ENCODE results near the gene COQ8A. TPM values are rescaled to one million over a fixed set of nuclear protein-coding genes. Genes with fewer than 3 reads are reported as not detected.

COQ8A gene
- total RNA-seq, 1 donor from 2014 or later: 33.8 TPM

DNA sequence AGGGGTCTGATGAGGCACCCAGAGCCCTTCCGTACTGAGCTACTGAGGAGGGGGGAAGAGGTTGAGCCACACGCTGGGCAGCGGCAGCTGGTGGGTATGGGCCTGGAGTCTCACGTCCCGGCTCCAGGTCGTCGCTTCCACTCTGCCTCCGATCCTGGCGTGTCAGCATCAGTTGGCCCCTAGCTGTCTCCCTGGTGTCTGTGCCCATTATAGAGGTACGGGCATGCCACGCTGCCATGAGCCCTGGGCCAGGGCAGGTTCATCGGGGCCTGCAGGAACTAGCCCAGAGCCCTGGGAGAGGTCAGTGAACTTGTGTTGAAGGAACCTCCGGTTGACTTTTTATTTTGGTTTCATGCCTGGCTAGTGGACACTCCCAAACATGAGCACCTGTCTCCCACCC is 18.2 kb downstream of the COQ8A start:
- Mint-ChIP-seq H3K36me3 (ENCODE audit: low read depth) (peaks cover 5% of the 10 kb centered on the region), H3K4me1 (ENCODE audit: low read depth) (peaks cover 5% of the 10 kb centered on the region), H3K27ac (no peak overlapping the region), H3K27me3 (ENCODE audit: insufficient read depth) (no peaks in the 10 kb centered on the region), H3K9me3 (peaks cover 34% of the 10 kb centered on the region), H3K4me3 (no peak overlapping the region)
- DNase-seq (ENCODE audit: low spot score): no peak
- intact Hi-C loops (cut with micrococcal nuclease): no loop called here

DNA sequence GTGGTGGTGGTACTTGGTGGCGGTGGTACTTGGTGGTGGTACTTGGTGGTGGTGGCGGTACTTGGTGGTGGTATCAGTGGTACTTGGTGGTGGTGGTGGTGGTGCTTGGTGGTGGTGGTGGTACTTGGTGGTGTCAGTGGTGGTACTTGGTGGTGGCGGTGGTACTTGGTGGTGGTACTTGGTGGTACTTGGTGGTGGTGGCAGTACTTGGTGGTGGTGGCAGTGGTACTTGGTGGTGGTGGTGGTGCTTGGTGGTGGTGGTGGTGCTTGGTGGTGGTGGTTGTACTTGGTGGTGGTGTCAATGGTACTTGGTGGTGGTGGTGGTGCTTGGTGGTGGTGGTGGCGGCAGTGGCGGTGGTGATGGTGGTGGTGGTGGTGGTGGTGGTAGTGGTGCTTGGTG is 20.2 kb downstream of the COQ8A start:
- no peak for DNase-seq (ENCODE audit: low spot score)
- H3K4me1 Mint-ChIP-seq (ENCODE audit: low read depth): peaks cover 5% of the 10 kb centered on the region
- peaks cover 29% of the 10 kb centered on the region for H3K9me3 Mint-ChIP-seq
- H3K27ac Mint-ChIP-seq: no peak overlapping the region
- H3K27me3 Mint-ChIP-seq (ENCODE audit: insufficient read depth): no peaks in the 10 kb centered on the region
- intact Hi-C loops (cut with micrococcal nuclease): no loop called here
- H3K4me3 Mint-ChIP-seq: no peak overlapping the region
- peaks cover 4% of the 10 kb centered on the region for H3K36me3 Mint-ChIP-seq (ENCODE audit: low read depth)

DNA sequence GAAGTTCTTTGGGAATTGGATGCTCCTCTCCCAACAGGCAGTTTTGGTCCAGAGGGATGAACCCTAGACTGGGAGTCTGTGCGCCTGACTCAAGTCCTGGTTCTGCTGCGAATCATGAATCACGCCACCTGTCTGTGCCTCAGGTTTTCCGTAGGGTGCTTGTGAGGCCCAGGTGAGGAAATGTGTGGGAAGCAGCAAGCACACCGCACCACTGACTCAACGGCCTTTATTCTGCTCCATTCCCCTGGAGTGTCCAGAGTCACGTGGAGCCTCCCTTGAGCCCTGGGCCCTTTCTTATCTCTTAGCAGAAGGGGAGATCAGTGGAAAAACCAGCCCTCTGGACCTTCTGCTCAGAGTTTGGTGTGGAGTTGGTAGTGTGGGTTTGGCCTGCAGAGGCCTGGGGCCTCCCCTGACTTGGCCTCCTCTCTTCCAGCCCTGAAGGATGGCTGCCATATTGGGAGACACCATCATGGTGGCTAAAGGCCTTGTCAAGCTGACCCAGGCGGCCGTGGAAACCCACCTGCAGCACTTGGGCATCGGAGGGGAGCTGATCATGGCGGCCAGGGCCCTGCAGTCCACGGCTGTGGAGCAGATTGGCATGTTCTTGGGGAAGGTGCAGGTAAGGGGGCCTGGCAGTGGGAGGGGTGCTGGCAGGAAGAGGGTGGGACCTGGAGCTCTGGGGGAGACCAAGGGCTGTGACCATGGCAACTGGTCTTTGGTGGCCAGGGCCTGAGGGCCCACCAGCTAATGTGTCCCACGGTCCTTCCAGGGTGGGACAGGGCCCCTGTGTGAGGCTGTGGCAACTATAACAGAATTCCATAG is 21.1 kb downstream of the COQ8A start:
- H3K36me3 Mint-ChIP-seq (ENCODE audit: low read depth): peaks cover 4% of the 10 kb centered on the region
- H3K27ac Mint-ChIP-seq: no peak overlapping the region
- H3K27me3 Mint-ChIP-seq (ENCODE audit: insufficient read depth): no peaks in the 10 kb centered on the region
- peaks cover 29% of the 10 kb centered on the region for H3K9me3 Mint-ChIP-seq
- DNase-seq (ENCODE audit: low spot score): no peak
- intact Hi-C loops (cut with micrococcal nuclease): no loop called here
- peaks cover 5% of the 10 kb centered on the region for H3K4me1 Mint-ChIP-seq (ENCODE audit: low read depth)
- no peak overlapping the region for H3K4me3 Mint-ChIP-seq

DNA sequence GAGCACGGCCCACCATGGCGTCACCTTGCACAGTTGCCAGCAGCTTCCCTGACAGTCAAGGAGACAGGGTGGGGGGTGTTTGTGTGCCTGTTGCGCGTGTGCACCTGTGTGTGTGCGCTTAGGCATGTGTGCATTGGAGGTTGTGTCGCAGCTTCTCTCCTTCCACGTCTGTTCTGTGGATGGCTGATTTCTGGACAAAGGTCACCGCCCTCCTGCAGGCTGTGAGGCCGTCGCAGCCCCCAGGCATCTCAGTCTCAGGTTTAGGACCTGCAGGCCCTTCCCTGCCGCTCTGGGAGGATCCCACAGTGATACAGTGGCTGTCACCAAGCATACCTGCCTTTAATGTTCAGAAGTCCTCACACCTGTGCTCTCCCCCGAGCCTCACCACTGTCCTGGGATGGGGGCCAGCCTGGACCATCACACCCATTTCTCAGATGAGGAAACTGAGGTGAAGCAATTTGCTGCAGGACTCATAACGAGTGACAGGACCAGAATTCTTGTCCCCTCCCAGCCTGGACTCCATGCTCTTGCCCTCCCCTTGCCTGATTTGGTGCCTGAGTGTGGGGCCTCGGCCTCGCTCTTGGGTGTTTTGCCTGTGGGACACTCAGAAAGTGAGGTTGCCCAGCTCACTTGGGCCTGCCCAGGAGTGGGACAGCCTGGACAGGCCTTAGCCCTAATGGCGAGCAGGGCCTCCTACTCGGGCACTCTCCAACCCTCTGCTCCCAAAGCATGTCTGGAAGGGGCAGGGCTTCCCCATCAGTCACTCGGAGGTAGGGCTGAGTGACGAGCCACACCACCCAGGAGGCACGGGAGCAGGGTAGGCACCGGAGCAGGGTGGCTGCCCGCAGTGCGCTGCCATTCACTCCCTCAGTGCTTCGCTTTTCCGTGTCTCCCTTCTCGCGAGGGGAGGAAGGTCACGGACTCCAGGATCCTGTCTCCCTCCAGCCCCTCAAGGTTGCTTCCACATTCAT is 22.6 kb downstream of the COQ8A start:
- H3K27me3 Mint-ChIP-seq (ENCODE audit: insufficient read depth): no peaks in the 10 kb centered on the region
- peaks cover 5% of the 10 kb centered on the region for H3K4me1 Mint-ChIP-seq (ENCODE audit: low read depth)
- peaks cover 20% of the 10 kb centered on the region for H3K9me3 Mint-ChIP-seq
- intact Hi-C loops (cut with micrococcal nuclease): no loop called here
- H3K27ac Mint-ChIP-seq: no peak overlapping the region
- H3K4me3 Mint-ChIP-seq: no peak overlapping the region
- DNase-seq (ENCODE audit: low spot score): no peak
- H3K36me3 Mint-ChIP-seq (ENCODE audit: low read depth): peaks cover 4% of the 10 kb centered on the region

DNA sequence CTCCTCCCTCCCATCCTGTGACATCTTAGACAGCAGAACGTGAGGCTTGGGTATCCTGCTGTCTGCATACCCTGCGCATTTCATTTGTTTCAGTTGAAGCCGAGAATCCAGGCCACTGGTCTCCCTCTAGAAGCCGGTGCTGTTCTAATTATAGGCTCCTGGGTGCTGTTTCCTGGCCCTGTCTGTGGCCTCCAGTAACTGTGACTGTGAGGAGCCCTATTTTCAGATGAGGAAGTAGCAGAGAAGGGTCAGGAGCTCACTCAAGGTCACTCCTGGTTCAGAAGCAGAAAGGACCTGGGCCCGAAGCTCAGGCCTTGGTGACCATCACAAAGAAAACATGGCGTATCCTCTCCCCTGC is 24.0 kb downstream of the COQ8A start:
- Mint-ChIP-seq H3K27me3 (ENCODE audit: insufficient read depth) (no peaks in the 10 kb centered on the region), H3K36me3 (ENCODE audit: low read depth) (peaks cover 2% of the 10 kb centered on the region), H3K9me3 (peaks cover 10% of the 10 kb centered on the region), H3K4me1 (ENCODE audit: low read depth) (peaks cover 5% of the 10 kb centered on the region), H3K27ac (no peak overlapping the region), H3K4me3 (no peak overlapping the region)
- no peak for DNase-seq (ENCODE audit: low spot score)
- intact Hi-C loops (cut with micrococcal nuclease): no loop called here

DNA sequence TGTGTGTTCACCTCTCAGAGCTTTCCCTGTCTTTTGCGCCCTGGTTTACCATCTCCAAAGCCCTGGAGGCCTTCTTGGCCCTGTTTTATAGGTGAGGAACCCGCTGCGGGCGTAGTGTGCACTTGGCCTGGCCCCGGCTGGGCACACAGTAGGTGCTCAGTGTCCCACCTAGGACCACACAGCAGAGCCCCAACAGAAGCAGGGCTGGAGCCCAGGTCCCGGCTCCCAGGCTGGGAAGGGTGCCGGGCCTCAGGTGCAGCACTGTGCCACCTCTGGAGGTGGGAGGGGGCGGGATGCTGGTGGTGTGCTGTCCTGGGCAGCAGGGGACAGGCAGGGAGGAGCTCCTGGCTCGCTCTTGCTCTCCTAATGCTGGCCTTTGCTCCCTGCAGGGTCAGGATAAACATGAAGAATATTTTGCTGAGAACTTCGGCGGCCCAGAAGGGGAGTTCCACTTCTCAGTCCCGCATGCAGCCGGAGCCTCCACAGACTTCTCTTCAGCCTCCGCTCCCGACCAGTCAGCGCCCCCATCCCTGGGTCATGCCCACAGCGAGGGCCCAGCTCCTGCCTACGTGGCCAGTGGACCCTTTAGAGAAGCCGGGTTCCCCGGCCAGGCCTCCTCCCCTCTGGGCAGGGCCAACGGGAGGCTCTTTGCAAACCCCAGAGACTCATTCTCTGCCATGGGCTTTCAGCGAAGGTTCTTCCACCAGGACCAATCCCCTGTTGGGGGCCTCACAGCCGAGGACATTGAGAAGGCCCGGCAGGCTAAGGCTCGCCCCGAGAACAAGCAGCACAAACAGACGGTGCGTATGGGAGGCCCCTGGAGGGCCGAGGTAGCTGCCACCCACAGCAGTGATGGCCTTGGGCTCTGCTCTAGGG is 24.8 kb downstream of the COQ8A start:
- Mint-ChIP-seq H3K36me3 (ENCODE audit: low read depth) (peaks cover 5% of the 10 kb centered on the region), H3K27me3 (ENCODE audit: insufficient read depth) (no peaks in the 10 kb centered on the region), H3K9me3 (peaks cover 2% of the 10 kb centered on the region), H3K4me3 (no peak overlapping the region), H3K27ac (no peak overlapping the region), H3K4me1 (ENCODE audit: low read depth) (no peaks in the 10 kb centered on the region)
- DNase-seq (ENCODE audit: low spot score): no peak
- intact Hi-C loops (cut with micrococcal nuclease): no loop called here

DNA sequence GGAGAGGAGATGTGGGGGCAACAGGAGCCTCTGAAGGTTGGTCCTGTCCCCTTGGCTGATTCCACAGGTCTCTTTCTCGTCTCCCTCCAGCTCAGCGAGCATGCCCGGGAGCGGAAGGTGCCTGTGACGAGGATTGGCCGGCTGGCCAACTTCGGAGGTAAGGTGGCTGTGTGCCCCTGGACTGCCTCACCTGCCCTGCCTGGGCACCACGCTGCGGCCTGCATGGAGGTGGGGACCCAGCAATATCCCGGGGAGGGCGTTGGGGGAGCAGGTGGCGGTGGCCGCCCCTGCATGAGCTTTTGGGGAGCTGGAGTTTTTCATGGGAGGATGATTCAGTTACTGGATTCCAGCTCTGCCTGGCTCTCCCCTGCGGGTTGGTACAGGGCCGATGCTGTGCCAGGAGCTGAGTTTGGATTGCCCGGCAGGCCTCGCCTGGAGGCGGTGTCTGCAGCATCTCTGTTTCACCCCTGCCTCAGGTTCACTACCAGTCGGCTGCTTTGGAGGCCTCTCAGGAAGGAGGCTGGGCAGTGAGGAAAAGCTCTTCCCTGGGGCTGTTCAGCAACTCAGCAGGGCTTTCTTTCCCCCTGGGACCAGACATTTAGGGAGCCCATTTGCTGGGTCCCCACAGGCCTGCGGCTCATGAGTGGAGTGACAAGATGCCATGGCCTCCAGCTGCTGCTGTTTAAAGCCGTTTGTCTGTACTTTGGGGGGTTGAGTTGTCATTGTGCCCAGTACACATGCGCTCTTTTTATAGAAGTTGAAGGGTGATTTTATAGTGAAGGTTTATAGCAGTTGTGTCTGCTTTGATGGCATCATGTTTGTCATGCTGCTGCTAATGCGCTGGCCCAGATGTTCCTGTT is 25.7 kb downstream of the COQ8A start:
- Mint-ChIP-seq H3K9me3 (no peaks in the 10 kb centered on the region), H3K27me3 (ENCODE audit: insufficient read depth) (no peaks in the 10 kb centered on the region), H3K4me3 (no peak overlapping the region), H3K36me3 (ENCODE audit: low read depth) (peaks cover 5% of the 10 kb centered on the region), H3K27ac (no peak overlapping the region), H3K4me1 (ENCODE audit: low read depth) (no peaks in the 10 kb centered on the region)
- no peak for DNase-seq (ENCODE audit: low spot score)
- intact Hi-C loops (cut with micrococcal nuclease): no loop called here

DNA sequence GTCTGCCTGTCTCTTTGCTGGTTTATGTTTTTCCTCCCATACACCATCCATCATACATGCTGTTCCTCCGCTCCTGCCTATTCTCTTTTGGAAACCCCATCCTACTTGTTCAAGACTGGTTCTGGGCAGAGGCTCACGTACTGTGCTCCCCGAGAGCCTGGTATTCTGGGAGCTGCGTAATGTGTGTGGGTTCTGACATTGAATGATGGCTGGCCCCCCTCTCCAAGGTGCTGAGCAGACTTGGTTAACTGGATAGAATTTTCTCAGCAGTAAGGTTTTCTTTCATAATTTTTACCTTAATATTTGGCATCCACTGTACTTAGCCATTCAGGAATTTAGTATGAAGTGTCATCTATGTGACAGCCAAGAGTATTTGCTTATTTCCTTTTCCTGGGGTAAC is 26.6 kb downstream of the COQ8A start:
- intact Hi-C loops (cut with micrococcal nuclease): no loop called here
- peaks cover 2% of the 10 kb centered on the region for H3K9me3 Mint-ChIP-seq
- H3K27ac Mint-ChIP-seq: no peak overlapping the region
- H3K4me3 Mint-ChIP-seq: no peak overlapping the region
- no peak for DNase-seq (ENCODE audit: low spot score)
- peaks cover 7% of the 10 kb centered on the region for H3K36me3 Mint-ChIP-seq (ENCODE audit: low read depth)
- no peaks in the 10 kb centered on the region for H3K27me3 Mint-ChIP-seq (ENCODE audit: insufficient read depth)
- H3K4me1 Mint-ChIP-seq (ENCODE audit: low read depth): no peaks in the 10 kb centered on the region

DNA sequence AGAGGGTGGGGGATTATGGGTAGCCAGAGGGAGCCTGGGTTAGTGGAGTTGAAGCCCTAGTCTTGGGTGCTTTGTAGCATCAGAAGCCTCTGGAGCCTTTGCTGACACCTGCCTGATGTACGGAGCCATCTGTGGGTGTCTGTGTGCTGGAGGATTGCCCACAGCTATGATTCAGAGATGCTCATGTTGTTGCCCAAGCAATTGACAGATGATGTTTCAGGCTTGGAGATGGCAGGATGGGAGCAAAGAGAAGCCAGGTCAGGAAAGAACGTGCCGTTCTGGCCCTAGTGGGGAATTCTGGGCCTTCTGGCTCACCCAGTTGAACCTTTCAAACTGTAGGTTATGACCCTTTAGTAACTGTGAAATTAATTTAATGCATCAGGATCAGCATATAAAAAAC is 27.6 kb downstream of the COQ8A start:
- DNase-seq (ENCODE audit: low spot score): no peak
- no peak overlapping the region for H3K27ac Mint-ChIP-seq
- H3K9me3 Mint-ChIP-seq: peaks cover 7% of the 10 kb centered on the region
- no peaks in the 10 kb centered on the region for H3K27me3 Mint-ChIP-seq (ENCODE audit: insufficient read depth)
- H3K36me3 Mint-ChIP-seq (ENCODE audit: low read depth): peaks cover 12% of the 10 kb centered on the region
- intact Hi-C loops (cut with micrococcal nuclease): no loop called here
- H3K4me3 Mint-ChIP-seq: no peak overlapping the region
- H3K4me1 Mint-ChIP-seq (ENCODE audit: low read depth): no peaks in the 10 kb centered on the region

DNA sequence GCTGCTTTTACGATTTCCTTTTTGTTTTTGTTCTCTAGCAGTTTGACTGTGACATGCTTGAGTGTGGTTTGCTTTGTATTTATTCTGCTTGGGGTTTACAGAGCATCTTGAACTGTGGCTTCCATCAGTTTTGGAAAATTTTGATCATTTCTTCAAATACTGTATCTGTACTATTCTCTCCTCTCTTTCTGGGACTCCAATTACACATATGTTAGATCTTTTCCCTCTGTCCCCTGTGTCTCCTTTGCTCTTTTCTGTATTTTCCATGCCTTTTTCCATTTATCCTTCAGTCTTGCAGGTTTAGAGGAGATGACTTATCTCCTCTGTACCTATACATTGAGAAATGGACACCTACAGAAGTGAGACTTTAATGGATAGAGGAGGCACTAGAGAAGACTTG is 31.7 kb downstream of the COQ8A start:
- Mint-ChIP-seq H3K36me3 (ENCODE audit: low read depth) (peaks cover 12% of the 10 kb centered on the region), H3K27me3 (ENCODE audit: insufficient read depth) (no peaks in the 10 kb centered on the region), H3K4me1 (ENCODE audit: low read depth) (no peaks in the 10 kb centered on the region), H3K4me3 (no peak overlapping the region), H3K27ac (no peak overlapping the region), H3K9me3 (peaks cover 7% of the 10 kb centered on the region)
- DNase-seq (ENCODE audit: low spot score): no peak
- intact Hi-C loops (cut with micrococcal nuclease): no loop called here

DNA sequence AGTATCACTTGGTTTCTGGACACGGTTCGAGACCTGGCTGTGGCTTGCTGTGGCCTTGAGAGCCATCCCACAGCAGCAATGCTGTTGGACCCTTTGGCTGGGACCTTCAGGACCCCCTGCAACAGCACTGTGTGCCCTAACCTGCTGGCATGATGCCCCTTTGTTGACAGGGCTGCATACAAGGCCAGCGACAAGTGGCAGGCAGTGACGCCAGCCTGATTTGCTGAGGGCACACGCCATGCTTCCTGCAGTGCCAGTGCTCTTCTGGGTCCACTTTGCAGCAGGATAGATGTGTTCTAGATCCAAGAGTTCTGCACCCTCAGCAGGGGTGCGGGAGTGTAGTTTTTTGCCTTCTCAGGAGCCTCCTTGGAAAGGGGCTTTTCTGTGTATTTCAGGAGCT is 32.8 kb downstream of the COQ8A start:
- no peak overlapping the region for H3K27ac Mint-ChIP-seq
- H3K27me3 Mint-ChIP-seq (ENCODE audit: insufficient read depth): no peaks in the 10 kb centered on the region
- H3K9me3 Mint-ChIP-seq: peaks cover 7% of the 10 kb centered on the region
- no peaks in the 10 kb centered on the region for H3K4me1 Mint-ChIP-seq (ENCODE audit: low read depth)
- no peak overlapping the region for H3K4me3 Mint-ChIP-seq
- intact Hi-C loops (cut with micrococcal nuclease): no loop called here
- peaks cover 10% of the 10 kb centered on the region for H3K36me3 Mint-ChIP-seq (ENCODE audit: low read depth)
- no peak for DNase-seq (ENCODE audit: low spot score)

DNA sequence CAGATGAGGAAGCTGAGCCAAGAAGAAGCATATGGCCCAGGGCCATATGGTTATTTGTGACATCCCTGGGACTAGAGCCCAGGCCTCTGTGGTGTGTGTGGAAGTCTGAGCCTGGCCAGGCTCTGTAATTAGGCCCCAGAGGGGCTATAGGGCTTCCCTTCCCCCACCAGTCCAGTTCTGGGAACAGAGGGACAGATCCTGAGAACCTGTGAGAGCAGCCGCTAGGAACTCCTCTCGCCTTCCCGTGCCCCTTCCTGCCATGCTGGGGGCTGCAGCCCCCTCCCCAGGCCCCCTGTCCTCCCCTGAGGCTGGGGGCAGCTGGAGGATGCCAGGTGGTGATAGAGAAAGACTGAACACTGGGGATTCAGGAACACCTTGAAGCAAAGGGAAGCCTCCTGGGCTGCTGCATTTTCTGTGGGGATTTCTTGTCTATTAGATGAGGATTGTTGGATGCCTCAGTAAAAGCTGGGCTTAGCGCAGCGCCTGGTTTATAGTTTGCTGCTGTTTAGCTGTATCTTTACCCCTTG is 33.3 kb downstream of the COQ8A start:
- no peaks in the 10 kb centered on the region for H3K27me3 Mint-ChIP-seq (ENCODE audit: insufficient read depth)
- H3K9me3 Mint-ChIP-seq: peaks cover 7% of the 10 kb centered on the region
- peaks cover 10% of the 10 kb centered on the region for H3K36me3 Mint-ChIP-seq (ENCODE audit: low read depth)
- no peak overlapping the region for H3K27ac Mint-ChIP-seq
- intact Hi-C loops (cut with micrococcal nuclease): no loop called here
- no peak for DNase-seq (ENCODE audit: low spot score)
- no peaks in the 10 kb centered on the region for H3K4me1 Mint-ChIP-seq (ENCODE audit: low read depth)
- H3K4me3 Mint-ChIP-seq: no peak overlapping the region

Data from activated T-helper 1 cell treated with anti-CD3 and anti-CD28 coated beads, Interleukin-12 subunit alpha, Interleukin-12 subunit beta, Interleukin-2, Interleukin-4 antibody, amounts not matched to agents 30 ng/mL and 10 ng/mL and 1 ng/mL, durations not matched to agents 14 hours and 24 hours and 36 hours (primary cell).